ENCODE results near the gene RXFP4.

GRCh38 chr1:155909894-155910293 is 31.5 kb upstream of the RXFP4 start:
- no peak for TF ChIP-seq CTCF (IDR thresholded peaks at IDR 0.05)
- no peak for TF ChIP-seq EZH2 (IDR thresholded peaks at IDR 0.05)
- no peak for TF ChIP-seq EZH2phosphoT487 (IDR thresholded peaks at IDR 0.05)

Data from neural progenitor cell (in vitro differentiated cells).